Measurements from ENCODE around the gene KIF18A. TPM values are rescaled to one million over a fixed set of nuclear protein-coding genes. Genes with fewer than 3 reads are reported as not detected.

KIF18A gene
- total and polyA plus RNA-seq, 9 of the 15 experiments (the other 6 are each of a cell fraction or from before 2014, with no cell fraction given): 15.1 to 36.1 (median 24.3) TPM

DNA sequence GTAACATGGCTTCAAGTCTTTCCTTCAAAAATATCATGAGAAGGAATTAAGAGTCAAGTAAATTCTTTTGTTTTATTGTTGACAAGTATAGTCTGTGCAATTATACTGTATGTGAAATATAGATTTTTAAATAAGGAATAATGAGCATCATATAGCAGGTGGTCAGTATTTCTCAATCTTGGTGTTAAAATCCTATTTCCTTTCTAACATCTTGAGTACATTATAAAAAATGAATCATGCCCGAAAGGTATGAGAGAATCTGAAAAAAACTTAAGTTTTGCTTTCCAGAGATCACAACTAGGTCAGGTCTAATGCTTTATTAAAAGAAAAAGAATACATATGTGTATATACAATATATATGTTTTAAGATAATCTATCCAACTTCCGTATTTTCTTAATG, 53.1 kb downstream of the KIF18A start:
- no peak for FAIRE-seq
- 100% methylated on average over 2 of the region's 2 CpGs for WGBS (ENCODE audit: insufficient coverage, low coverage, missing lambda C conversion rate)

More for the DNA sequence above, 53.1 kb downstream of the KIF18A start:
- H3K9me3 ChIP-seq (replicated peaks; ENCODE audit: control insufficient read depth, insufficient read depth, low read depth, low read length): no peaks in the 10 kb centered on the region
- in situ Hi-C loops (cut with MboI) (no loop called here), intact Hi-C loops (cut with micrococcal nuclease) (no loop called here)
- TF ChIP-seq ZBTB2 (IDR thresholded peaks at IDR 0.05): no peak
- H4K20me1 ChIP-seq (replicated peaks; ENCODE audit: control insufficient read depth, insufficient read depth, low read length): no peaks in the 10 kb centered on the region
- DNase-seq (ENCODE audit: extremely low read depth in 1 of 4, low spot score in 3 of 4): no peak
- no peak overlapping the region for H3K4me2 ChIP-seq (ENCODE audit: insufficient read depth, low read length)
- POLR2A ChIA-PET: no interaction called here
- CTCF ChIA-PET (ENCODE audit: low intra/inter-chr PET ratio): no interaction called here
- no TSS peak for BruUV-seq (replicated peaks)
- H3K9ac ChIP-seq (ENCODE audit: insufficient read depth in 1 of 2, low read depth in 2 of 2, low read length in 2 of 2): no peak overlapping the region
- H3K27me3 ChIP-seq (ENCODE audit: control insufficient read depth in 2 of 2, insufficient read depth in 2 of 2, low read length in 2 of 2): no peaks in the 10 kb centered on the region
- peaks cover 42% of the 10 kb centered on the region; the same call in 2 of the 3 replicates for H3K36me3 ChIP-seq (ENCODE audit: control insufficient read depth, insufficient read depth, low read length)
- no peak for ATAC-seq
- H2AFZ ChIP-seq (ENCODE audit: low read depth, low read length): no peak overlapping the region
- H3K9me1 ChIP-seq (ENCODE audit: control insufficient read depth, insufficient read depth, low read length): no peaks in the 10 kb centered on the region
- H3K4me1 ChIP-seq (replicated peaks in 1 of 2; ENCODE audit: control insufficient read depth in 2 of 2, insufficient read depth in 2 of 2, low read length in 2 of 2): no peaks in the 10 kb centered on the region
- H3K27ac ChIP-seq (ENCODE audit: extremely low read depth, low read depth, low read length): no peak overlapping the region
- H3K79me2 ChIP-seq (ENCODE audit: control insufficient read depth, insufficient read depth, low read length): no peaks in the 10 kb centered on the region
- H3K4me3 ChIP-seq: no peak overlapping the region

All from K562 (cell line).